Panc1 (cell line): ENCODE results near the gene UBA52. TPM values are rescaled to one million over a fixed set of nuclear protein-coding genes. Genes with fewer than 3 reads are reported as not detected.
A peak's percentile ranks its signal among the peaks of the same experiment; 100 is the strongest.

Experiments used
- ATAC-seq: fragments of 200-7000 bp; cut with Tn5 transposase; 2 replicates; pipeline ENCODE4 v1.9.1; 2020; ENCODE audit warnings: mild to moderate bottlenecking, moderate library complexity
- BruUV-seq: library from RNA; stranded (reverse); fragments of 400-500 nt; replicated peaks from 2 replicates; lab custom pipeline; 2021; lab: Mats Ljungman, UMichigan
- CTCF ChIA-PET: fragments of 300-600 bp; sonication (Branson Sonifier 250); formaldehyde crosslinking; loops from one replicate; lab custom pipeline; 2022; ENCODE audit warnings: antibody characterized with exemption; lab: Charles Lee
- POLR2A ChIA-PET: fragments of 300-600 bp; sonication (Branson Sonifier 250); formaldehyde crosslinking; loops from one replicate; lab custom pipeline; 2022; ENCODE audit warnings: antibody characterized with exemption; lab: Charles Lee
- DNase-seq: peaks from one replicate; pipeline ENCODE4 v3.0.0-alpha.2; 2010; ENCODE audit warnings: low read depth, low spot score
- H3K27ac ChIP-seq: 2 replicates; pipeline ENCODE4 v1.5.1; 2011; ENCODE audit warnings: mild to moderate bottlenecking, low read length, inconsistent platforms
- H3K27me3 ChIP-seq: fragments of 200-500 bp; sonication (Bioruptor generic); 2 replicates; pipeline ENCODE4 v1.6.0; 2014; ENCODE audit warnings: low read length, inconsistent platforms; ENCODE audit not compliant: control insufficient read depth, insufficient read depth
- H3K36me3 ChIP-seq: fragments of 200-500 bp; sonication (Bioruptor generic); 2 replicates; pipeline ENCODE4 v1.5.1; 2014; ENCODE audit warnings: inconsistent platforms, mild to moderate bottlenecking, low read length, moderate library complexity; ENCODE audit not compliant: control insufficient read depth, insufficient read depth
- H3K4me1 ChIP-seq: 2 replicates; pipeline ENCODE4 v1.5.1; 2011; ENCODE audit warnings: inconsistent platforms, mild to moderate bottlenecking, low read length, moderate library complexity; ENCODE audit not compliant: control insufficient read depth, insufficient read depth
- H3K4me3 ChIP-seq, 2 experiments: 2 replicates each; pipeline ENCODE4 v1.5.1; 2011 to 2012; ENCODE audit warnings: low read depth in 2 of 2, low read length in 2 of 2, mild to moderate bottlenecking in 2 of 2, inconsistent platforms in 1 of 2, moderate library complexity in 1 of 2
- H3K9me3 ChIP-seq: fragments of 200-500 bp; sonication (Bioruptor generic); 2 replicates; pipeline ENCODE4 v1.5.1; 2014; ENCODE audit warnings: low read depth, mild to moderate bottlenecking, inconsistent platforms, low read length, moderate library complexity; ENCODE audit not compliant: control insufficient read depth, insufficient read depth
- POLR2AphosphoS5 ChIP-seq: IDR thresholded peaks from 2 replicates; pipeline ENCODE4 v1.6.1; 2012; ENCODE audit warnings: mild to moderate bottlenecking, low read depth, low read length, moderate library complexity
- SIN3A ChIP-seq: IDR thresholded peaks from 2 replicates; pipeline ENCODE4 v1.6.1; 2012; ENCODE audit warnings: low read depth, mild to moderate bottlenecking, low read length, moderate library complexity, borderline replicate concordance; ENCODE audit not compliant: insufficient read depth
- TCF7L2 ChIP-seq: IDR thresholded peaks from 2 replicates; pipeline ENCODE4 v1.6.1; 2011; ENCODE audit warnings: mild to moderate bottlenecking, low read depth, low read length, inconsistent platforms
- in situ Hi-C: cut with HindIII; loops from 2 replicates; pipeline ENCODE4 v1.10.0; 2016; ENCODE audit warnings: low sequenced_read_pairs, low pct_unique_long_range_greater_than_20kb
- intact Hi-C: fragments of 100-400 bp; cut with micrococcal nuclease; formaldehyde crosslinking; loops from one replicate; pipeline ENCODE4 v1.10.0; 2022; ENCODE audit not compliant: unreplicated experiment
- total RNA-seq: library from RNA; stranded (reverse); gene quantifications from one replicate; pipeline ENCODE4 v1.2.1, GENCODE V29; 2021; ENCODE audit not compliant: unreplicated experiment
- TF ChIP-seq, protein P1 (sequence below), 2 experiments: IDR thresholded peaks; 2 replicates each; pipeline ENCODE4 v1.6.1; 2011 to 2012; ENCODE audit warnings: low read depth in 2 of 2, control low read depth in 1 of 2, low read length in 1 of 2, mild to moderate bottlenecking in 1 of 2, moderate library complexity in 1 of 2; ENCODE audit not compliant: insufficient read depth in 1 of 2
- TF ChIP-seq, protein P2 (sequence below): fragments of 450-650 bp; IDR thresholded peaks from 2 replicates; pipeline ENCODE4 v1.5.1; 2017; ENCODE audit warnings: mild to moderate bottlenecking

UBA52 gene
- total RNA-seq, 1 experiment from 2014 or later, result 907 TPM

DNA sequence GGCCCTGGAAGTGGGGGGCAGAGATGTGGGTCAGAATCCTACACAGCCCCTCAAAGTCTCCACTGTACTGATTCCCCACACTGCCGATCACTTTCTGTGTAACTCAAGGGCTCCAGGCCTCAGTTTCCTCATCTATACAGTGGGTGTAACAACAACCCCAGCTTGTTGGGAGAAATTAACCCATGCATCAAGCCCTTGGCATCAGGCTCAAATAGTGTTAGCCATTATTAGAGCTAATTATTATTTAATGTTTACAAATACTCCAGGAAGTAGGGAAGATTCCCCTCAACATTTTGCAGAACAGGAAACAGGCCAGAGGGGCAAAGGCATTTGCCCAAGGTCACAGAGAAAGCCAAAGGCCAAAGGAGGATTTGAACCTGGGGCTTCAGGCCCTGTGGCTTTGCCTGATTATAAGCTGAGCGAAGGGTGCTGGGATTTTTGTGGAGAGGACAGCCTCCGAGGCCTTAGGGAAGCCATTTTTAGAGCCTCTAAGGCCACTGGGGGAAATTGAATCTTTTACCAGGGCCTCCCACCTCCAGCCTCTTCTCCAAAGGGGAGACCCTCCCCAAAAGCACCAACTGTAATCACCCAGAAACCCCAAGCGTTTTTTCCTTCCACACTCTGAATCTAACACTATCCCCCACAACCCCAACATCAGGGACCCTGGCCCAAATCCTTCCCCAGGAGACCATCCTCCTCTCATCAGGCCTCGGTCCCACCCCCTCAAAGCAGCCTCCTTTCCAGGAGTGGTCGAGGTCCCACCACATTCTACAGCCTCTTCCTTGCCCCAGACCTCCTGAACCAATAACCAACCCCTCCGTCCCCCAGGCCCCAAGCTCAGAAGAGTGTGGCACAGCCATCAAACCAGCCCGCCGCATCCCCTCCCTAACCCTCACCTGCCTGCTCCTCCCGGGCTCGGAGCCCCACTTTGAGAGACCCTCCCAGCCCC, 29.4 kb upstream of the UBA52 start:
- H3K4me3 ChIP-seq, result peak overlapping the region; percentile 52 to 54
- peaks cover 2% of the 10 kb centered on the region for H3K36me3 ChIP-seq
- CTCF ChIA-PET, result no interaction called here
- TSS peak; percentile 84 for BruUV-seq
- in situ Hi-C loops (no loop called here), intact Hi-C loops (no loop called here)
- POLR2A ChIA-PET, result no interaction called here
- H3K27me3 ChIP-seq, result no peaks in the 10 kb centered on the region
- peak overlapping the region; percentile 72 for H3K27ac ChIP-seq
- DNase-seq (no peak), ATAC-seq (no peak)
- TF ChIP-seq POLR2AphosphoS5 (no peak), SIN3A (no peak), TCF7L2 (no peak)
- TF ChIP-seq, protein P1, sequence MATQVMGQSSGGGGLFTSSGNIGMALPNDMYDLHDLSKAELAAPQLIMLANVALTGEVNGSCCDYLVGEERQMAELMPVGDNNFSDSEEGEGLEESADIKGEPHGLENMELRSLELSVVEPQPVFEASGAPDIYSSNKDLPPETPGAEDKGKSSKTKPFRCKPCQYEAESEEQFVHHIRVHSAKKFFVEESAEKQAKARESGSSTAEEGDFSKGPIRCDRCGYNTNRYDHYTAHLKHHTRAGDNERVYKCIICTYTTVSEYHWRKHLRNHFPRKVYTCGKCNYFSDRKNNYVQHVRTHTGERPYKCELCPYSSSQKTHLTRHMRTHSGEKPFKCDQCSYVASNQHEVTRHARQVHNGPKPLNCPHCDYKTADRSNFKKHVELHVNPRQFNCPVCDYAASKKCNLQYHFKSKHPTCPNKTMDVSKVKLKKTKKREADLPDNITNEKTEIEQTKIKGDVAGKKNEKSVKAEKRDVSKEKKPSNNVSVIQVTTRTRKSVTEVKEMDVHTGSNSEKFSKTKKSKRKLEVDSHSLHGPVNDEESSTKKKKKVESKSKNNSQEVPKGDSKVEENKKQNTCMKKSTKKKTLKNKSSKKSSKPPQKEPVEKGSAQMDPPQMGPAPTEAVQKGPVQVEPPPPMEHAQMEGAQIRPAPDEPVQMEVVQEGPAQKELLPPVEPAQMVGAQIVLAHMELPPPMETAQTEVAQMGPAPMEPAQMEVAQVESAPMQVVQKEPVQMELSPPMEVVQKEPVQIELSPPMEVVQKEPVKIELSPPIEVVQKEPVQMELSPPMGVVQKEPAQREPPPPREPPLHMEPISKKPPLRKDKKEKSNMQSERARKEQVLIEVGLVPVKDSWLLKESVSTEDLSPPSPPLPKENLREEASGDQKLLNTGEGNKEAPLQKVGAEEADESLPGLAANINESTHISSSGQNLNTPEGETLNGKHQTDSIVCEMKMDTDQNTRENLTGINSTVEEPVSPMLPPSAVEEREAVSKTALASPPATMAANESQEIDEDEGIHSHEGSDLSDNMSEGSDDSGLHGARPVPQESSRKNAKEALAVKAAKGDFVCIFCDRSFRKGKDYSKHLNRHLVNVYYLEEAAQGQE (IDR thresholded peaks at IDR 0.05; ENCODE audit: insufficient read depth in 1 of 2, low read depth in 2 of 2, low read length in 1 of 2), result no peak
- TF ChIP-seq, protein P2, sequence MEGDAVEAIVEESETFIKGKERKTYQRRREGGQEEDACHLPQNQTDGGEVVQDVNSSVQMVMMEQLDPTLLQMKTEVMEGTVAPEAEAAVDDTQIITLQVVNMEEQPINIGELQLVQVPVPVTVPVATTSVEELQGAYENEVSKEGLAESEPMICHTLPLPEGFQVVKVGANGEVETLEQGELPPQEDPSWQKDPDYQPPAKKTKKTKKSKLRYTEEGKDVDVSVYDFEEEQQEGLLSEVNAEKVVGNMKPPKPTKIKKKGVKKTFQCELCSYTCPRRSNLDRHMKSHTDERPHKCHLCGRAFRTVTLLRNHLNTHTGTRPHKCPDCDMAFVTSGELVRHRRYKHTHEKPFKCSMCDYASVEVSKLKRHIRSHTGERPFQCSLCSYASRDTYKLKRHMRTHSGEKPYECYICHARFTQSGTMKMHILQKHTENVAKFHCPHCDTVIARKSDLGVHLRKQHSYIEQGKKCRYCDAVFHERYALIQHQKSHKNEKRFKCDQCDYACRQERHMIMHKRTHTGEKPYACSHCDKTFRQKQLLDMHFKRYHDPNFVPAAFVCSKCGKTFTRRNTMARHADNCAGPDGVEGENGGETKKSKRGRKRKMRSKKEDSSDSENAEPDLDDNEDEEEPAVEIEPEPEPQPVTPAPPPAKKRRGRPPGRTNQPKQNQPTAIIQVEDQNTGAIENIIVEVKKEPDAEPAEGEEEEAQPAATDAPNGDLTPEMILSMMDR, result no peak
- peaks cover 11% of the 10 kb centered on the region; the same call in 1 of the 2 replicates for H3K4me1 ChIP-seq
- H3K9me3 ChIP-seq, result no peaks in the 10 kb centered on the region

DNA sequence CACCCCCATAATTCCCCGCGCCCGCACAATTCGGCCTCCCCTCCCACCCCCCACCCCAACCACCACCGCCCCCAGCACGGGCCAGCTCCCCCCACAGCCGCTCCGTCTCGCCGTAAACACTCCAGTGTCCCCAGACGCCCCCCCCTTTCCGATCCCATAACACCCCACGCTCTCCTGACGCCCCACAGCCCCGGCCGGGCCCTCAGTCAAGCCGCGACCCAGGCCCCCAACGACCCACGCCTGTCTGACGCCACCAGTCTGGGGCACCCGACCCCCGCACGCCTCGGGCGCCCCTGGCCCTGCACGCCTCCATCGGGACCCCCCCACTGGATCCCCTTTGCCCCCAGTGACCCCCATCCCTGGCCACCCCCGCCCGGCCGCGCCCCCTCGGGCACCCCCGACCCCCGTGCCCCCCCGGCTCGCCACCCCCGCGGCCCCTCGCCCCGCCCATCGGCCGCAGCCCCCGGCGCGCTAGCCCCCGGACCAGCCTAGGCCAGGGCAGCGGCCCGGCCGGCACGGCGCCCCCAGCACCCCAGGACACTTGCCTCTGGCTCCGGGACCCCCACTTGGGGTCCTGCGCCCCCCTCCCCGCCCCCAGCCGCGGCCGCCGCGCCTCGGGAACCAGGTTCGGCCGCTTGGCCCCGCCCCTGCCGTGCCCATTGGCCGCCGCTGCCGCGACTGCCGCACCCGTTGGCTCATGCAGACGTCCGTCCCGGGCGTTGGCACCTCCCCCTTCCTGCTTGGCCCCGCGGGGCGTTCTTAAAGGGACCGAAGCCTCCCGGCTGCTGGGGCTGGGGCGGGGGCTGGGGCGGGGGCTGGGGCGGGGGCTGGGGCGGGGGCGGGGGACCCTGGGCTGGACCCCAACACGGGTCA, 28.5 kb upstream of the UBA52 start, which contains the start of gene FKBP8:
TSS of gene FKBP8 (minus strand) at position 633 of the 873 bp plus-strand sequence. CDS start 1,603 bp downstream, outside the sequence.
- no TSS peak for BruUV-seq
- ATAC-seq (peak; percentile 99), DNase-seq (no peak)
- Histone ChIP-seq H3K27me3 (no peaks in the 10 kb centered on the region), H3K4me3 (peak within 1 kb of the TSS; percentile 52 to 55), H3K4me1 (peaks cover 11% of the 10 kb centered on the region; the same call in 1 of the 2 replicates), H3K27ac (peak within 1 kb of the TSS; percentile 77), H3K9me3 (no peaks in the 10 kb centered on the region), H3K36me3 (peaks cover 2% of the 10 kb centered on the region)
- TF ChIP-seq POLR2AphosphoS5, result no peak
- TF ChIP-seq, protein P2, result no peak
- TF ChIP-seq, protein P1 (IDR thresholded peaks at IDR 0.05; ENCODE audit: insufficient read depth in 1 of 2, low read depth in 2 of 2, low read length in 1 of 2), result no peak
- TF ChIP-seq TCF7L2, result no peak
- TF ChIP-seq SIN3A, result no peak
- intact Hi-C loops, result no loop called here
- ChIA-PET POLR2A (no interaction called here), CTCF (no interaction called here)
- in situ Hi-C loops, result no loop called here
